ENCODE data around the gene ARID3C.

Gene ARID3C

GRCh38 chr9:34628656-34629490 is at the start of gene ARID3C:
Gene ARID3C, minus strand, starts transcription at chr9:34629066. Its CDS starts 1,052 bp downstream, at chr9:34628014.
- FAIRE-seq, result no peak

DNA sequence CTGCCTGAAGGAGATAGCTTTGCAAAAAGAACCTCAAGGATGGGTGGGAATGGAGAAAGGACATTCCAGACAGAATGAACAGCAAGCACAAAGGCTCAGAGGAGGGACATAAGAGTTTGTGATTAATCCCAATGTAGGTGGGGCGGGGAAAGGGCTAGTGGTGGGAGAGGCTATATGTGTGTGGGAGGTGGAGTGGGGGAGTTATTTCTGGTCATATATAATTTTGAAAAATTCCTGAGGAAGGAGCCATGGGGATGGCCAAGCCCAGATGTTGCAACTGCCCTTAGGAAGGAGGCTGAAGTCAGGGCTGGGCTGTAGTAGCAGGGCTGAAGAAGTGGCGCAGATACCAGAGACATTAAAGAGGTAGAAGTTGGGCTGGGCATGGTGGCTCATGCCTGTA is 47.0 kb upstream of the ARID3C start:
- FAIRE-seq, result no peak

- FAIRE-seq, result no peak
These were observed 46.3 kb upstream of the ARID3C start for GRCh38 chr9:34675048-34675714.

- FAIRE-seq, result no peak
These were observed 45.6 kb upstream of the ARID3C start for GRCh38 chr9:34674440-34674839.

DNA sequence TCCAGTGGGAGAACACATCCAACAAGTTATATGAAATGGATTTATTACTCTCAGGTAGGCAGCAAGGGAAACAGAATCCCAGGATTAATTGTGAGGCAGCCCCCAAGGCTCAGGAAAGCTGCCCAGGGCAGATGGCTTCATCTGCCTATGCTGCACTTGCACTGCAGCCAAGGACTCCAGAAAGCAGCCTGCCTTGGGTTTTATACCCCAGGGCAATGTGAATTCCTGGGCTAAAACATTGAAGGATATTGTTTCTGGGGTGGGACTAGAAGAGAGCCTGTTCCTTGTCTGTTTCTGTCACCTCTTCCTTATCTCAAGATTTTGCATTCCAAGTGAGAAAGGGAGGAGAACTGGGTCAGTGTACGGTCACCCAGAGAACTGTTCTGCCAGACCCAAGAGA is 42.4 kb upstream of the ARID3C start:
- FAIRE-seq, result no peak

DNA sequence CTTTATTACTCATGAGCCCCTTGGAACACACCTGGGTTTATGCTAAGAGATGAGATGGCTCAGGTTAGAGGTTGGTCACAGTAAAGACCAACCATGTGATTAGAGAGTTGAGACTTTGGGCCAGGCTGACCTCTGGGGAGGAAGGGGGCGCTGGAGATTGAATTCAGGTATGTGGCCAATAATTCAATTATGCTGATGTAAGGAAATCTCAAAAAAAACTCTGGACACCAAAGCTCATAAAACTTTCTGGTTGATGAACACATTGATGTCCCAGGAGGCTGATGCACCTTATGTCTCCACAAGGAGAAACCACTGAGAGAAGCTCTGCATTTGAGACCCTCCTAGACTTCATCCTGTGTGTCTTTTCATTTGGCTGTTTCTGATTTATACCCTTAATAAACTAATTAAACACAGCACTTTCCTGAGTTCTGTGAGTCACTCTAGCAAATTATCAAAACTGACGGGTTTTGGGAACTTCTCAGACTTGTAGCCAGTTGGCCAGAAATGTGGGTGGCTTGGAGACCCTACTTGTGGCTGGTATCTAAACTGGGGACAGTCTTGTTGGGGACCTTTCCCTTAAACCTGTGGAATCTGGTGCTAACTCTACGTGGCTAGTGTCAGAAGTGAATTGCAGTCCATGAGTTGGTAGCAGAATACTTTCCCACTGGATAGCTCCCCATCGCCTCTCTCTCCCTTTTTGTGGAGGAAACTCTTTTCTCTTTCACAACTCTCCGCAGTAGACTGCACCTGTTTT is 41.1 kb upstream of the ARID3C start:
- no peak for FAIRE-seq

- FAIRE-seq, result peak; percentile 18
These were observed 36.8 kb upstream of the ARID3C start for GRCh38 chr9:34665381-34666250.

DNA sequence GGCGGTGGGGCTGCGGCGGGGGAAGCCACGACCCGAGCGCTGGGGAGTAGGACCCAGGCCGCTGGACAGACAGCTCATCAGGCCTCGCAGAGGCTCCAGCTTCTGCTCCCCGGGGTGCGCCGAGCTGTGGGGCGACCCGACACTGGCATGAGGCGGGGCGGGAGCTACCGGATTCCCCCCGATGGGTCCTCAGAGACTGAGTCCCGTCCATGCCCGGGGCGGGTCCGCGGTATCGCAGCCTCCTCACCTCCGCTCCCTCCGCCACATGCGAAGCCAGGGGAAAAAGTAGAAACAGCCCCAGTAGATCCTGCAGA is 36.2 kb upstream of the ARID3C start:
- no peak for FAIRE-seq

DNA sequence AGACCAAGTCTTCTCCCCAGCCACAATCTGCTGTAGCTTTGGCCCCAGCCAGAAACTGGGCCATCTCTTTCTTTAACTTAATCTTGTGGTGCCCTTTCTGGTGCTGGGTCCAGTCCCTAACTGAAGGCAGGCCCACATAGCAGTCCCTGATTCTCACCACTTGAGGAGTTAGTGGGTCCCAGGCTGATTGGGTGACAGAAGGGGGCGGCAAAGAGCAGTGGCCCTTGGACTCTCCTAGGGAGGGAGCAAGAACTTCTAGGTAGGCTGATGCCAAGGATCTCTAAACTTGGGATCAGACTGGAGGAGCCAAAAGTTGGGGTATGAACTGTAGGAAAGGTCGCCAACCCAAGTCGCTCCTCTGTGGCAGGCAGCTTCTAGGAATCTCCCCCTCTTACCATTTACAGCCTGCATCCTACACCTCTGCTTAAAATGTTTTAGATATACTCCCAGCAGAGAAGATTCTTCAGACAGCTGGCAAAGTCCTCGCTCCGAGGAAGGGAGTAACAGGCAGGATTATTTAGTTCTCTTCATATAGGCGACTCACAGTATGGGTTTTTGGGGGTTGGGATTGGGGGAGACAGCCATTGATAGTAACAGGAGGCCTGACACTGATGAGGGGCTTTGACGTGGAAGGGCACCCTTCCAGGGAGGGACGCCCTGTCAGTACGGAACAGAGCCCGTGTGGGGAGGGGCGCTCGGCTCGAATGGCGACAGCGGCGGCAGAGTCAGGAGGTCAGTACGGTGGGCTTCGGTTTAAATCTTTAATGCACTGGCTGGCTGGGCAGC is 35.6 kb upstream of the ARID3C start:
- no peak for FAIRE-seq

DNA sequence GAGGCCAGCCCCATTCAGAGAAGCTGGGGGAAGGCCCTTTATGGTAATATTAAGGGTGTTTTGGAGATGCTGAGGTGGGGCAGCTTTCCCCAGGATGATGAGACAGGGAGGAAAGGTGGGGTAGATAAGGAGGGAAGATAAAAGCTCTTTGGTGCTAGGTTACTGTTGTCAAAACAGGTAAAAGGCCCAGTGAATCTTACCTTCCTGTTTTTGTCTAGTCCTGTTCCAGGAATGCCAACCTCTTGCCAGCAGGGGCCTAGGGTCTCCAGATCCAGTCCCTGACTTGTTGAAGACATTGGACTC is 34.4 kb upstream of the ARID3C start:
- FAIRE-seq, result no peak

DNA sequence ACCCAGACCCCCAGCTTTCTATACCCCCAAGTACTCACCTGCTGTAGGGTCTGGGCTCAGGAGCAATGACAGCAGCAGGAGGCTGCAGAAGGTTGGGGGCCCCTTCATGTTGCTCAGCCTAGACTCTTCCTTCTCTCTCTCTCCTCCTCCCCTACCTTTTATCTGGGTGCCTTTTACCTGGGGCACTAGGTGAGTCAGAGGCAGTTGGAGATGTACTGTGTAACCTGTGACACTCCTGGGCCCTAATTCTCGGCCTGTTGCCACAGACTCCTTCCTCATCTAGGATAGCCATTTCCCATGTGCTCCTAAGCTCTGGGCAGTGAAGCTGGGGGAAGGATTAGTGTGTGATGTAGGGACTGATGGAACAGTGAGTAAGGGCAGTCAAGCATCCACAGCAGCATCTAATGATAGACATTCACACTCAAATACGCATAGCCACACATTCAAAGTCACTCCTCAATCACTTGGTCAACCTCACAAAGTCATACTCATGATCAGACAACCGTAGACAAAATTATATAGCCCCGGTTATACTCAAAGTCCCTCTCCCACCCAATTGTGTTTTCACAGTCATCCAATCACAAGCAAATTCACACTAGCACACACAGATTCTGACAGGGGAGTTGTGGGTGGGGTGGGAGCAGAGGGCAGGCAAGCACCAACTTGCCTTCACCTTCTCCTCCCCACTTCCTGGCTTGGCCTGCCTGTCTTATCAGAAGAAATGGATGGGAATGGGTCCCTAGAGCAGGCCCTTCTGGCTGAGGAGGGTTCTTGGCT is 33.8 kb upstream of the ARID3C start, which contains the start of gene CCL27:
Gene CCL27 (minus strand): TSS at position 132 of the 777 bp plus-strand sequence. CDS start 24 bp downstream, at position 108.
- no peak for FAIRE-seq

DNA sequence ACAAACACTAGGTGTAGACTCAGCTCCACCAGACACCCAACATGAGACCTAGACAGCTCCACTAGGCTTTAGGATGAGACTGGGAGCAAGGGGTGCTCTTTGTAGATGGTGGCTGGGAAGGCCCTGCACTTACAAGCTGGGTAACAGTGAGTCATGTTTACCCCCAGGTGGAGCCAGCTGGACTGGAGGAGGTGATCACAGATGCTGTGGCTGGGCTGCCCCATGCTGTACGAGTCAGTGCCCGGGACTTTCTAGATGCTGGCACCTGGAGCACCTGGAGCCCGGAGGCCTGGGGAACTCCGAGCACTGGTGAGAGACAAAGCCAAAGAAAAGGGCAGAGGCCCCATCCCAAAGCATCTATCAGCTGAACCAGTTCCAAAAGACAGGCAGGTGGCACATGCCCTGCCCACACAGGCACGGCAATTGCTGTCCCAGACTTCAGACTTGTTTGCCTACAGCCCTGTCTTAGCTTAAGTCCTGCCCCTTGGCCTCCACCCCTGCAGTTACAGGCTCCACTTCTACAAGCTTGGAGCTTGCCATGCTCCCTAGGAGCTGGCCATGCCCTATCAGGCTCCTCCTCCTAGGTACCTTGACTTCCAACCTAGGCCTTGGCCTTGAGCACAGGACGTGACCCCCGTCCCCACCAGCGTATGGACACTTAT is 30.9 kb upstream of the ARID3C start:
- FAIRE-seq, result no peak

- no peak for FAIRE-seq
These were observed 29.6 kb upstream of the ARID3C start for GRCh38 chr9:34658461-34658860.

DNA sequence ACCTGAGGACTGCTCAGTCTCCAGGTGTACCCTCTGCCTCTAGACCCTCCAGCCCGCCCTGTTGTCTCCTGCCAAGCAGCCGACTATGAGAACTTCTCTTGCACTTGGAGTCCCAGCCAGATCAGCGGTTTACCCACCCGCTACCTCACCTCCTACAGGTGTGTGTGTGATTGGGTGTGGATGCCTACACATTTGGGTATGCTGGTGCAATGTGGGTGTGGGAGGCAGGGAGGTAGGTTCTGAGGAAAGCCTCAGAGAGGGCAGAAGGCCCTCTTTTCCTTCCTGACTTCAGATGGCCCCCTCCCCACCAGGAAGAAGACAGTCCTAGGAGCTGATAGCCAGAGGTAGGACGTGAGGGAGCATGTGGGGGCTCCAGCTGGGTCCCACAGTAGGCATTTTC is 28.1 kb upstream of the ARID3C start:
- no peak for FAIRE-seq

DNA sequence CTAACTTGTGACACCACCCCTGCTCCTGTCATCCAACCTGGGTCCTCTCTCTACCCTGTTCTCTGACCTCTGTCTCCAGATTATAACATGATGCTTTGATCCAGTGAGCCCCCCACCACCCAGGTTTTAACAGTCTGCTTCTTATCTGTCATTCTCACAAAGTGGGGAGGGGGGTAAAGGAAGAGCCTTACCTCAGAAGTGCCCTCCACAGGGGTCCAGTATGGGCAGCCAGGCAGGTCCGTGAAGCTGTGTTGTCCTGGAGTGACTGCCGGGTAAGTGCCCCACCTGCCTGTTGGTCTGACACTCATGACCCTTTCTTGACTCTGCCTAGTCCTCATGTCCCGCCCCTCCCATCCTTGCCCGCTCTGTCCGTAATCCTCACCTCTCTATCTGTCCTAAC is 26.5 kb upstream of the ARID3C start:
- FAIRE-seq, result no peak

GRCh38 chr9:34654323-34655051 is 25.6 kb upstream of the ARID3C start:
- FAIRE-seq, result no peak

- no peak for FAIRE-seq
These were observed 24.5 kb upstream of the ARID3C start for GRCh38 chr9:34653151-34654072.

GRCh38 chr9:34652602-34653000 is 23.7 kb upstream of the ARID3C start:
- FAIRE-seq, result no peak

Measured in endometrium (tissue), 2 donors.